Mesenchymal stem cell (in vitro differentiated cells and primary cell): Measurements from ENCODE around the gene SYNC. TPM values are rescaled to one million over a fixed set of nuclear protein-coding genes. Genes with fewer than 3 reads are reported as not detected.

ENCODE experiments used
- DNase-seq: peaks from one replicate; pipeline ENCODE4 v3.0.0-alpha.2; 2013
- H2AFZ ChIP-seq: one replicate; pipeline ENCODE4 v1.6.1; 2013; ENCODE audit warnings: low read depth, mild to moderate bottlenecking, control low read depth, inconsistent platforms, low read length, moderate library complexity
- H2AK5ac ChIP-seq: 2 replicates; pipeline ENCODE4 v1.6.1; 2013; ENCODE audit warnings: low read length, moderate library complexity, mild to moderate bottlenecking, inconsistent platforms; ENCODE audit not compliant: severe bottlenecking
- H2BK120ac ChIP-seq: one replicate; pipeline ENCODE4 v1.6.1; 2013; ENCODE audit warnings: low read depth, mild to moderate bottlenecking, inconsistent platforms, low read length, moderate library complexity
- H2BK12ac ChIP-seq, 2 experiments: one replicate each; pipeline ENCODE4 v1.6.1; 2013; ENCODE audit warnings: inconsistent platforms in 2 of 2, low read length in 2 of 2, mild to moderate bottlenecking in 2 of 2, moderate library complexity in 2 of 2, control low read depth in 1 of 2
- H2BK15ac ChIP-seq: one replicate; pipeline ENCODE4 v1.6.1; 2013; ENCODE audit warnings: mild to moderate bottlenecking, low read depth, inconsistent platforms; ENCODE audit not compliant: poor library complexity, severe bottlenecking
- H2BK5ac ChIP-seq: 2 replicates; pipeline ENCODE4 v1.6.1; 2013; ENCODE audit warnings: low read depth, mild to moderate bottlenecking, low read length, control low read depth, inconsistent platforms; ENCODE audit not compliant: poor library complexity, severe bottlenecking
- H3K14ac ChIP-seq, 2 experiments: one replicate each; pipeline ENCODE4 v1.6.1; 2013; ENCODE audit warnings: inconsistent platforms in 2 of 2, low read length in 2 of 2, control low read depth in 1 of 2, mild to moderate bottlenecking in 1 of 2, moderate library complexity in 1 of 2
- H3K18ac ChIP-seq, 2 experiments: one replicate each; pipeline ENCODE4 v1.6.1; 2013; ENCODE audit warnings: inconsistent platforms in 2 of 2, low read length in 2 of 2, control low read depth in 1 of 2, low read depth in 1 of 2, mild to moderate bottlenecking in 1 of 2
- H3K23ac ChIP-seq, 2 experiments: one replicate each; pipeline ENCODE4 v1.6.1; 2013; ENCODE audit warnings: inconsistent platforms in 2 of 2, low read length in 2 of 2, mild to moderate bottlenecking in 2 of 2, moderate library complexity in 2 of 2, control low read depth in 1 of 2
- H3K27ac ChIP-seq: 2 replicates; pipeline ENCODE4 v1.5.1; 2013; ENCODE audit warnings: mild to moderate bottlenecking, moderate library complexity, low read length, control low read depth, inconsistent platforms; ENCODE audit not compliant: poor library complexity, severe bottlenecking
- H3K27me3 ChIP-seq, 2 experiments: 2 replicates each; pipeline versions ENCODE4 v1.6.1 to v1.7.0; 2013; ENCODE audit warnings: low read length in 2 of 2, mild to moderate bottlenecking in 2 of 2, moderate library complexity in 2 of 2, control low read depth in 1 of 2, inconsistent platforms in 1 of 2; ENCODE audit not compliant: control insufficient read depth in 1 of 2, insufficient read depth in 1 of 2
- H3K36me3 ChIP-seq, 2 experiments: 2 replicates each; pipeline versions ENCODE4 v1.6.1 to v1.7.0; 2013; ENCODE audit warnings: low read length in 2 of 2, control low read depth in 1 of 2, inconsistent platforms in 1 of 2, low read depth in 1 of 2, mild to moderate bottlenecking in 1 of 2; ENCODE audit not compliant: insufficient read depth in 2 of 2, control insufficient read depth in 1 of 2
- H3K4ac ChIP-seq, 2 experiments: one replicate each; pipeline ENCODE4 v1.6.1; 2013; ENCODE audit warnings: inconsistent platforms in 2 of 2, low read length in 2 of 2, mild to moderate bottlenecking in 2 of 2, moderate library complexity in 2 of 2, control low read depth in 1 of 2, low read depth in 1 of 2
- H3K4me1 ChIP-seq: 2 replicates; pipeline ENCODE4 v1.6.1; 2013; ENCODE audit warnings: low read depth, low read length, control low read depth; ENCODE audit not compliant: control insufficient read depth, insufficient read depth
- H3K4me2 ChIP-seq: 2 replicates; pipeline ENCODE4 v1.6.1; 2013; ENCODE audit warnings: low read length, mild to moderate bottlenecking, inconsistent platforms; ENCODE audit not compliant: poor library complexity, severe bottlenecking
- H3K4me3 ChIP-seq, 2 experiments: 2 replicates each; pipeline versions ENCODE4 v1.5.1 to v1.7.0; 2013; ENCODE audit warnings: low read length in 2 of 2, mild to moderate bottlenecking in 2 of 2, control low read depth in 1 of 2, low read depth in 1 of 2; ENCODE audit not compliant: insufficient read depth in 1 of 2
- H3K79me1 ChIP-seq: replicated peaks from 2 replicates; pipeline ENCODE4 v1.6.1; 2013; ENCODE audit warnings: mild to moderate bottlenecking, control low read depth, low read length, inconsistent platforms; ENCODE audit not compliant: poor library complexity, severe bottlenecking
- H3K9ac ChIP-seq: 2 replicates; pipeline ENCODE4 v1.7.0; 2013; ENCODE audit warnings: mild to moderate bottlenecking, low read length, moderate library complexity
- H3K9me3 ChIP-seq: 2 replicates; pipeline ENCODE4 v1.7.0; 2013; ENCODE audit warnings: mild to moderate bottlenecking, low read length; ENCODE audit not compliant: control insufficient read depth
- H4K8ac ChIP-seq: one replicate; pipeline ENCODE4 v1.6.1; 2013; ENCODE audit warnings: inconsistent platforms, mild to moderate bottlenecking, low read length, moderate library complexity
- H4K91ac ChIP-seq: one replicate; pipeline ENCODE4 v1.6.1; 2013; ENCODE audit warnings: mild to moderate bottlenecking, low read length, inconsistent platforms
- WGBS: methylation state at CpG from one replicate; pipeline ENCODE4 v1.1.7; 2013; ENCODE audit warnings: mixed read lengths; 5-methylcytosine and 5-hydroxymethylcytosine counted together
- polyA plus RNA-seq, 2 experiments: library from polyadenylated mRNA; stranded (reverse); fragments of 200-250 nt; gene quantifications; one replicate each; pipeline ENCODE4 v1.2.3, GENCODE V29; 2013

The SYNC gene
- 25.2 TPM for polyA plus RNA-seq (2013, experiment 1 of 2)
- 25.1 TPM for polyA plus RNA-seq (2013, experiment 2 of 2)

GRCh38 chr1:32702599-32703478 is at the start of gene SYNC:
Gene SYNC, minus strand, starts transcription at chr1:32702770. Its CDS starts 110 bp downstream, at chr1:32702660.
- peak within 1 kb of the TSS; percentile 97 to 98 for H3K18ac ChIP-seq
- no peaks in the 10 kb centered on the region for H3K27me3 ChIP-seq
- peak within 1 kb of the TSS in 1 of 2 experiments; percentile 99 for H3K23ac ChIP-seq
- H3K4me2 ChIP-seq, result peak within 1 kb of the TSS; percentile 93
- 2% methylated on average over 32 of the region's 70 CpGs for WGBS
- H3K79me1 ChIP-seq, result peaks cover 5% of the 10 kb centered on the region
- peak within 1 kb of the TSS; percentile 91 to 99 for H3K4ac ChIP-seq
- H3K4me3 ChIP-seq, result peak within 1 kb of the TSS; percentile 75 to 98
- H2BK5ac ChIP-seq, result peak within 1 kb of the TSS; percentile 100
- H3K14ac ChIP-seq, result peak within 1 kb of the TSS; percentile 62 to 95
- peak within 1 kb of the TSS; percentile 99 for H2BK15ac ChIP-seq
- peak within 1 kb of the TSS; percentile 98 for H3K27ac ChIP-seq
- peak within 1 kb of the TSS; percentile 99 for H4K91ac ChIP-seq
- DNase-seq, result peak; percentile 69
- peak within 1 kb of the TSS; percentile 95 for H2BK120ac ChIP-seq
- H4K8ac ChIP-seq, result peak within 1 kb of the TSS; percentile 99
- peak within 1 kb of the TSS; percentile 93 for H3K9ac ChIP-seq
- H2AK5ac ChIP-seq, result peak within 1 kb of the TSS; percentile 98
- H2AFZ ChIP-seq, result peak within 1 kb of the TSS; percentile 56
- peak within 1 kb of the TSS; percentile 79 to 98 for H2BK12ac ChIP-seq
- H3K36me3 ChIP-seq, result peaks cover 0 to 3% of the 10 kb centered on the region in 2 experiments
- H3K9me3 ChIP-seq, result no peaks in the 10 kb centered on the region
- peaks cover 26% of the 10 kb centered on the region for H3K4me1 ChIP-seq

GRCh38 chr1:32749771-32750170 is 47.2 kb upstream of the SYNC start:
- Histone ChIP-seq H3K79me1 (peaks cover 37% of the 10 kb centered on the region), H2BK120ac (no peak overlapping the region), H3K4ac (no peak overlapping the region), H2AFZ (no peak overlapping the region), H2BK12ac (no peak overlapping the region), H3K14ac (no peak overlapping the region), H3K23ac (no peak overlapping the region), H3K27me3 (no peaks in the 10 kb centered on the region), H3K9me3 (no peaks in the 10 kb centered on the region), H3K27ac (no peak overlapping the region), H4K91ac (no peak overlapping the region), H3K4me3 (no peak overlapping the region), H3K9ac (no peak overlapping the region), H2AK5ac (no peak overlapping the region), H3K4me1 (peaks cover 7% of the 10 kb centered on the region), H4K8ac (no peak overlapping the region), H3K36me3 (peaks cover 0 to 9% of the 10 kb centered on the region in 2 experiments), H3K18ac (no peak overlapping the region), H3K4me2 (no peak overlapping the region), H2BK15ac (no peak overlapping the region), H2BK5ac (no peak overlapping the region)
- WGBS, result 88% methylated on average over 3 of the region's 3 CpGs
- no peak for DNase-seq

GRCh38 chr1:32749332-32749731 is 46.8 kb upstream of the SYNC start:
- Histone ChIP-seq H3K4me2 (no peak overlapping the region), H3K4ac (no peak overlapping the region), H4K91ac (no peak overlapping the region), H4K8ac (no peak overlapping the region), H3K4me3 (no peak overlapping the region), H3K18ac (no peak overlapping the region), H3K9me3 (no peaks in the 10 kb centered on the region), H3K23ac (no peak overlapping the region), H2BK120ac (no peak overlapping the region), H2BK5ac (no peak overlapping the region), H3K9ac (no peak overlapping the region), H3K27me3 (no peaks in the 10 kb centered on the region), H2AFZ (no peak overlapping the region), H3K27ac (no peak overlapping the region), H3K14ac (no peak overlapping the region), H2AK5ac (no peak overlapping the region), H3K4me1 (peaks cover 5% of the 10 kb centered on the region), H2BK15ac (no peak overlapping the region), H2BK12ac (no peak overlapping the region), H3K36me3 (peaks cover 0 to 9% of the 10 kb centered on the region in 2 experiments), H3K79me1 (peaks cover 41% of the 10 kb centered on the region)
- DNase-seq, result no peak
- WGBS, result over 99% methylated on average over 4 of the region's 4 CpGs

GRCh38 chr1:32748926-32749325 is 46.4 kb upstream of the SYNC start:
- H2BK12ac ChIP-seq, result no peak overlapping the region
- peaks cover 0 to 9% of the 10 kb centered on the region in 2 experiments for H3K36me3 ChIP-seq
- peaks cover 40% of the 10 kb centered on the region for H3K79me1 ChIP-seq
- no peak for DNase-seq
- H3K27me3 ChIP-seq, result no peaks in the 10 kb centered on the region
- no peak overlapping the region for H2AFZ ChIP-seq
- H2BK5ac ChIP-seq, result no peak overlapping the region
- H3K27ac ChIP-seq, result no peak overlapping the region
- no peak overlapping the region for H4K91ac ChIP-seq
- no peak overlapping the region for H3K18ac ChIP-seq
- peaks cover 3% of the 10 kb centered on the region for H3K4me1 ChIP-seq
- no peak overlapping the region for H2BK120ac ChIP-seq
- no peak overlapping the region for H2AK5ac ChIP-seq
- H4K8ac ChIP-seq, result no peak overlapping the region
- no peak overlapping the region for H3K9ac ChIP-seq
- no peak overlapping the region for H3K4me2 ChIP-seq
- no peak overlapping the region for H3K23ac ChIP-seq
- no peak overlapping the region for H3K4me3 ChIP-seq
- no peak overlapping the region for H3K4ac ChIP-seq
- H3K9me3 ChIP-seq, result no peaks in the 10 kb centered on the region
- no peak overlapping the region for H3K14ac ChIP-seq
- H2BK15ac ChIP-seq, result no peak overlapping the region
- WGBS, result 89% methylated on average over 7 of the region's 8 CpGs
